Gastrocnemius medialis (tissue), 4 donors: Measurements from ENCODE around the gene CDKL2. TPM values are rescaled to one million over a fixed set of nuclear protein-coding genes. Genes with fewer than 3 reads are reported as not detected.
A peak's percentile ranks its signal among the peaks of the same experiment; 100 is the strongest.

Experiments
- ATAC-seq, 2 donors: fragments of 150-250 bp; one replicate each; pipeline ENCODE4 v1.9.1; 2016
- DNase-seq, 2 donors: peaks; one replicate each; pipeline ENCODE4 v3.0.0-alpha.2; 2019
- H3K27ac ChIP-seq, 4 donors: fragments of 200-600 bp; sonication (generic); 1 replicate in 1 of 4; 2 replicates in 3 of 4; pipeline ENCODE4 v1.5.1; 2016 to 2018; ENCODE audit warnings: mild to moderate bottlenecking in 2 of 4, moderate library complexity in 1 of 4
- H3K27me3 ChIP-seq, 3 donors: fragments of 200-600 bp; sonication (generic) in 2 of 3; 1 replicate in 1 of 3; 2 replicates in 2 of 3; pipeline versions ENCODE4 v1.5.1 to v1.6.0; 2016 to 2019; ENCODE audit warnings: mild to moderate bottlenecking in 1 of 3, moderate library complexity in 1 of 3
- H3K36me3 ChIP-seq, 2 donors: fragments of 200-600 bp; sonication (generic) in 1 of 2; one replicate each; pipeline ENCODE4 v1.5.1; 2017 to 2018
- H3K4me1 ChIP-seq, 2 donors: fragments of 200-600 bp; sonication (generic) in 1 of 2; one replicate each; pipeline ENCODE4 v1.5.1; 2016 to 2017; ENCODE audit warnings: mild to moderate bottlenecking in 2 of 2
- H3K4me3 ChIP-seq, 4 donors: fragments of 200-600 bp; sonication (generic) in 3 of 4; 1 replicate in 1 of 4; 2 replicates in 3 of 4; pipeline ENCODE4 v1.5.1; 2016 to 2019; ENCODE audit warnings: mild to moderate bottlenecking in 2 of 4
- H3K9me3 ChIP-seq, 3 donors: fragments of 200-600 bp; sonication (generic) in 2 of 3; 1 replicate in 1 of 3; 2 replicates in 2 of 3; pipeline ENCODE4 v1.5.1; 2016 to 2019
- POLR2A ChIP-seq, 2 donors: fragments of 450-650 bp; IDR thresholded peaks; one replicate each; pipeline ENCODE4 v1.6.1; 2017; ENCODE audit warnings: antibody characterized with exemption in 2 of 2, mild to moderate bottlenecking in 2 of 2, moderate library complexity in 2 of 2
- in situ Hi-C, 4 donors: fragments of 200-750 bp; cut with MboI; loops; one replicate each; pipeline versions ENCODE4 v1.15.0 to v1.8.0; 2017; ENCODE audit warnings: low sequenced_read_pairs in 4 of 4
- intact Hi-C: fragments of 100-400 bp; cut with DNase I; formaldehyde crosslinking; loops from one replicate; pipeline ENCODE4 v1.15.1; 2023; ENCODE audit warnings: low total_unique reads
- total RNA-seq, 4 donors: library from RNA; depleted of rRNA; stranded (reverse); fragments of >200 nt; gene quantifications; one replicate each; pipeline versions ENCODE4 v1.1.0 to v1.2.3, GENCODE V29; 2016
- TF ChIP-seq, protein P1 (sequence below), 5 experiments: fragments of 450-650 bp in 3 of 5; fragments of 200-600 bp in 2 of 5; sonication (generic) in 2 of 5; IDR thresholded peaks in 4 of 5; conservative IDR thresholded peaks in 1 of 5; 1 replicate in 4 of 5; 2 replicates in 1 of 5; pipeline ENCODE4 v1.5.1; 2016 to 2019; ENCODE audit warnings: antibody characterized with exemption in 5 of 5, mild to moderate bottlenecking in 3 of 5, moderate library complexity in 3 of 5

CDKL2 gene
- total RNA-seq, 4 donors from 2014 or later, result not detected

DNA sequence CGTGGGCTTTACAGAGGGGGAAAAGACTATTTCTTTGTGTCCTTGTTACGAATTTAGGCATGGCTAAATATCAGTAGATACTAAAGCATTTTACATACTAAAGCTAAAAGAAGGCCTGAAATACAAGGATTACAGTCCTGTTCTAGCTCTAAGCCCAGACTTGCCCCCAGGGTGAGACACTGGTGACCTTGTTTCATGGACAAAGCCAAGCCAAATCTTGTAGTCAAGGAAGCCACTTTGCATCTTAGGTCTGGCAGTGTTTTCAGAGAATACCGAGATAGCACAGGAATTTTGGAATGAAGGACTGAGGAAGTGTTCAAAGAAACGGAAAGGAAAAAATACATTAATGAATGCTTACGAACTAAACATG is 43.6 kb upstream of the CDKL2 start:
- intact Hi-C loops, result loop anchor here (1.0 to 10.0 kb wide), 4 partner anchors 23 to 521 kb away; partner anchors contain the start of gene USO1
- H3K4me1 ChIP-seq, result peaks cover 37% of the 10 kb centered on the region in 2 donors
- H3K27ac ChIP-seq, result peak overlapping the region; percentile 96 to 99 (median 98)

DNA sequence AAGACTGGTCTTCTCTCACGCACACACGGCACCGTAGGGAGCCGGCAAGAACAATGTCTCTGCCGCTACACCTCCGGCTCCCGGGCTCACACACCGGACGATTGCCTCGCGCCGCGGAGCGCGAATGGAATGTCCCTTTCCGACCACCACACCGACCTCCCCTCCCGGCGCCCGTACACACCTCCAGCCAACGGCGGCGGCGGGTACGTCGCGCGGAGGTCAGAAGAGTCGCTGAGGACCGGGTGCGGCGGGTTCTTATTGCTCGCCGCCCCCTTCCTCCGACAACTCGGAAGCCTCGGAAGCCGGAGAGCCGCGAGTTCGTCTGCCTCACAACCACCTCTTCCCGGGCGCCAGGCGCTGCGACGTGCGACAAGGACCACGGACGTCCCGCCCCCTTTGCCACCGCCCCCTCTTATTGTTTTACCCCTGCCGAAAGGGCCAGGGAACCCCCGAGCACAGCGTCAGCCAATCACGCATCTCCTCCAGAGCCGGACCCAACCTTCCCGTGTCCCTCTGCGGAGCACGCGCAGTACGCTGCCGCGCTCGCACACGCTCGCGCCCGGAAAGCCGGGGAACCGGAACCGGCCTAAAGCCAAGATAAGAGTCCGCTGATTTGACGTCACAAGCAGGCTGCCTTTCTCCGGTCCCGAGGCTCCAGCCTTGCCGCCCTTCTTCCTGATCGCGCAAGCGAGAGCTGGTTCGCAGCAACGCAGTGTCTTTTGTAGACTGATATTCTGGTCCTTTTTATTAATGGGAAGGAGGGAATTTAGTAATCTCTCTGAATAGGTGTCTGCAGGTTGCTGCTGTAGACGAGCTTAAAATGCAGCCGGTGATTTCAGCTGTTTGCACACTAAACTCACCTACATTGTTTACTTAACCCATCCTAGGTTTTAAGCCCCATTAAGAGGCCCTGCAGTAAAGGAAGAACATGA is 43.0 kb upstream of the CDKL2 start, which contains the start of gene G3BP2:
Gene G3BP2, minus strand, starts transcription at position 385 of the 932 bp plus-strand sequence. CDS start 11,386 bp downstream, outside the sequence.
- in situ Hi-C loops, result loop anchor here in 2 of 4 donors (5.0 to 25.0 kb wide), 2 partner anchors 49 to 89 kb away; partner anchors contain the start of gene USO1 (in 1 of the 2)
- DNase-seq, result peak; percentile 98 to 99
- intact Hi-C loops, result loop anchor here (1.0 to 10.0 kb wide), 4 partner anchors 24 to 522 kb away; partner anchors contain the start of gene USO1
- H3K27ac ChIP-seq, result peak within 1 kb of the TSS; percentile 96 to 99 (median 98)
- H3K27me3 ChIP-seq, result no peaks in the 10 kb centered on the region
- peak; percentile 97 for TF ChIP-seq POLR2A (IDR thresholded peaks at IDR 0.05)
- TF ChIP-seq, protein P1, sequence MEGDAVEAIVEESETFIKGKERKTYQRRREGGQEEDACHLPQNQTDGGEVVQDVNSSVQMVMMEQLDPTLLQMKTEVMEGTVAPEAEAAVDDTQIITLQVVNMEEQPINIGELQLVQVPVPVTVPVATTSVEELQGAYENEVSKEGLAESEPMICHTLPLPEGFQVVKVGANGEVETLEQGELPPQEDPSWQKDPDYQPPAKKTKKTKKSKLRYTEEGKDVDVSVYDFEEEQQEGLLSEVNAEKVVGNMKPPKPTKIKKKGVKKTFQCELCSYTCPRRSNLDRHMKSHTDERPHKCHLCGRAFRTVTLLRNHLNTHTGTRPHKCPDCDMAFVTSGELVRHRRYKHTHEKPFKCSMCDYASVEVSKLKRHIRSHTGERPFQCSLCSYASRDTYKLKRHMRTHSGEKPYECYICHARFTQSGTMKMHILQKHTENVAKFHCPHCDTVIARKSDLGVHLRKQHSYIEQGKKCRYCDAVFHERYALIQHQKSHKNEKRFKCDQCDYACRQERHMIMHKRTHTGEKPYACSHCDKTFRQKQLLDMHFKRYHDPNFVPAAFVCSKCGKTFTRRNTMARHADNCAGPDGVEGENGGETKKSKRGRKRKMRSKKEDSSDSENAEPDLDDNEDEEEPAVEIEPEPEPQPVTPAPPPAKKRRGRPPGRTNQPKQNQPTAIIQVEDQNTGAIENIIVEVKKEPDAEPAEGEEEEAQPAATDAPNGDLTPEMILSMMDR (IDR thresholded peaks at IDR 0.05 in 4 of 5, conservative IDR thresholded peaks at IDR 0.05 in 1 of 5), result peak in 1 of 5 experiments; percentile 31
- H3K36me3 ChIP-seq, result no peaks in the 10 kb centered on the region
- ATAC-seq, result peak; percentile 92 to 94
- peaks cover 42 to 43% of the 10 kb centered on the region in 2 donors for H3K4me1 ChIP-seq
- H3K9me3 ChIP-seq, result no peaks in the 10 kb centered on the region
- peak within 1 kb of the TSS; percentile 80 to 98 (median 95) for H3K4me3 ChIP-seq

More for the DNA sequence above, 43.6 kb upstream of the CDKL2 start:
- TF ChIP-seq POLR2A (IDR thresholded peaks at IDR 0.05), result no peak
- TF ChIP-seq, protein P1 (IDR thresholded peaks at IDR 0.05 in 4 of 5, conservative IDR thresholded peaks at IDR 0.05 in 1 of 5), result no peak
- ATAC-seq, result no peak
- Histone ChIP-seq H3K9me3 (no peaks in the 10 kb centered on the region), H3K27me3 (no peaks in the 10 kb centered on the region), H3K4me3 (peak overlapping the region; percentile 56 to 98 (median 76)), H3K36me3 (no peaks in the 10 kb centered on the region)
- in situ Hi-C loops, result loop anchor here in 2 of 4 donors (5.0 to 25.0 kb wide), 2 partner anchors 48 to 88 kb away; partner anchors contain the start of gene USO1 (in 1 of the 2)
- no peak for DNase-seq

DNA sequence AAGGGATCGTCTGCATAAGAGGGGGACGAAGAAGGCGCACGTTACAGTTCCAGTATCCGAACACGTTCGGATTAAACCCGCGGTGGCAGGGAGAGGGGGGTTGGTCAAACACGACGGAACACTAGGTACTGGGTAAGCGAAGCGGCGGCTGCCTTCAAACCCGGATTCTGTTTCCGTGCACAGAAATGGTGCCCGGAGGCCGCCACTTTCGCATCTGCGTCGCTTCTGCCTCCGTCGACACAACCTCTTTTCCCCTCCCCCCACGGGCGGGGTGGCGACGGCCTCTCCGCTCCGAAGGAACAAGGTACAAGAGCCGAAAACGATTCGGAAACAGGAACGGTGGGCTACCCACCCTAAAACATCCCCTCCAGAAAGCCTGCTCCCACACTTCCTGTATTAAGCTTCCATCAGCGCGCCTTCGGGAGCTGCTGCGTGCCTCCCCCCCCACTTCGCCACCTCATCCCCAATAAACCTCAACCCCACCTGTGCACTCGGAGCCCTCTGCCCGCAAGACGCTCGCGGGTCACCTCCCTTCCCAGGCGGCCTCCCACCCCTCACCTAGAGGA is 42.2 kb upstream of the CDKL2 start:
- no peaks in the 10 kb centered on the region for H3K9me3 ChIP-seq
- H3K4me1 ChIP-seq, result peaks cover 50% of the 10 kb centered on the region in 2 donors
- peak overlapping the region; percentile 80 to 98 (median 95) for H3K4me3 ChIP-seq
- intact Hi-C loops (loop anchor here (1.0 to 10.0 kb wide), 4 partner anchors 24 to 522 kb away; partner anchors contain the start of gene USO1), in situ Hi-C loops (loop anchor here in 2 of 4 donors (5.0 to 25.0 kb wide), 2 partner anchors 50 to 90 kb away; partner anchors contain the start of gene USO1 (in 1 of the 2))
- H3K27ac ChIP-seq, result peak overlapping the region; percentile 96 to 99 (median 98)
- TF ChIP-seq, protein P1 (IDR thresholded peaks at IDR 0.05 in 4 of 5, conservative IDR thresholded peaks at IDR 0.05 in 1 of 5), result no peak
- no peak for TF ChIP-seq POLR2A (IDR thresholded peaks at IDR 0.05)
- peak; percentile 58 to 78 for DNase-seq
- H3K27me3 ChIP-seq, result no peaks in the 10 kb centered on the region
- no peaks in the 10 kb centered on the region for H3K36me3 ChIP-seq
- peak; percentile 48 to 59 for ATAC-seq

DNA sequence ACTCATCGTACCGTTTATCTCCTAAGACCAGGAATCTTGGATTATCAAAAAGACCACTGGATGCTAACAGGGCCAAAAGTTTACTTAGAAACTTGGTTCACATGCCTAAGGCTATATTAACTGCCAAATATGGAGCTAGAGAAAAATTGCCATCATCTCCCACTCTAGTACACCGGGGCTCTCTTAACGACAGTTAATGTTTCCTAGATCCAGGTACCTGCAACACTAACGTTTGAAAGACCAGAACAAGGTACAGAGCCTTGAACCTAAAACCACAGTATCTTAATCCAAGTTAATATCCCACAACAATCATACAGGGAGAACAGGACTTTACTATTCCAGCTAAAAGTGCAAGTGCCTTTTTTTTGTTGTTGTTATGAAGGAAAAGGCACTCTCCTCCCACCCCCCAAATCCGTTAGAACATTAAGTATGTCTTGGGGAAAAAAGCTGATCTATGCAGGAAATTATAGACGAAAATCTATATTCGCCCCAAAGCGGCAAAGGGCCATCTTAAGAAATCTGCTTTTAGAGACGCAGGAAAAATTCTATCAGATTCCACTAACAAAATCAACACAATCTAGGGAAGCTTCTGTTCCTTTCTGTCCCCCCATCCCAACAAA is 41.6 kb upstream of the CDKL2 start:
- Histone ChIP-seq H3K4me3 (peak overlapping the region; percentile 80 to 98 (median 95)), H3K9me3 (no peaks in the 10 kb centered on the region), H3K4me1 (peaks cover 53 to 56% of the 10 kb centered on the region in 2 donors), H3K27ac (peak overlapping the region; percentile 96 to 99 (median 98)), H3K27me3 (no peaks in the 10 kb centered on the region), H3K36me3 (no peaks in the 10 kb centered on the region)
- no peak for DNase-seq
- intact Hi-C loops, result loop anchor here (2.0 to 10.0 kb wide), 3 partner anchors 25 to 523 kb away; no protein-coding TSS in a partner anchor
- in situ Hi-C loops, result loop anchor here in 2 of 4 donors (5.0 to 25.0 kb wide), 2 partner anchors 50 to 90 kb away; partner anchors contain the start of gene USO1 (in 1 of the 2)
- ATAC-seq, result no peak
- no peak for TF ChIP-seq POLR2A (IDR thresholded peaks at IDR 0.05)
